Activated T-cell treated with anti-CD3 and anti-CD28 coated beads, Interleukin-2, amount 50 U/mL, for 48 hours (primary cell): Measurements from ENCODE around the gene SGIP1.
"Not testable (repeated sequence)": the region's sequence is repeated elsewhere in the genome, so short reads cannot be mapped to it uniquely, and the experiment has no call there.

ENCODE experiments used
- DNase-seq, 2 experiments: peaks; one replicate each; pipeline ENCODE4 v3.0.0-alpha.2; 2020

The SGIP1 gene

DNA sequence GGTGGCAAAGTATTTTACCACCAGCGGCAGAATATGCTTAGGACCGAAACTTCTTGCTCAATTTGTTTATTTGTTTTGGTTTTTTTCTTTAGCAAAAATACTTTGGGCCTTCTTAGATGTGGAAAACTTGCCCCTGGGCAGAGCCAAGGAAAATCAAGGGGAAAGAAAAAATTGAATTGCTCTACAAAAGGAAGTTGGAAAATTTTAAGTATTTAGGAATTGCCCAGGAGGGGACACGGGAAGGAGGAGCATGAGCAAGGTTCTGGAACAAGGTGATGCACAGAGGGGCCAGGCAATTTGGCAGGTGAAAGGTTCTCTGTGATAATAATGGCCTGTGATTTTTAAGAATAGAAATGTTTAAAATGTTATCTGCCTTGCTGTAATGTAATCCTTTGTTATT lies 28.6 kb downstream of the SGIP1 start:
- no peak for DNase-seq

DNA sequence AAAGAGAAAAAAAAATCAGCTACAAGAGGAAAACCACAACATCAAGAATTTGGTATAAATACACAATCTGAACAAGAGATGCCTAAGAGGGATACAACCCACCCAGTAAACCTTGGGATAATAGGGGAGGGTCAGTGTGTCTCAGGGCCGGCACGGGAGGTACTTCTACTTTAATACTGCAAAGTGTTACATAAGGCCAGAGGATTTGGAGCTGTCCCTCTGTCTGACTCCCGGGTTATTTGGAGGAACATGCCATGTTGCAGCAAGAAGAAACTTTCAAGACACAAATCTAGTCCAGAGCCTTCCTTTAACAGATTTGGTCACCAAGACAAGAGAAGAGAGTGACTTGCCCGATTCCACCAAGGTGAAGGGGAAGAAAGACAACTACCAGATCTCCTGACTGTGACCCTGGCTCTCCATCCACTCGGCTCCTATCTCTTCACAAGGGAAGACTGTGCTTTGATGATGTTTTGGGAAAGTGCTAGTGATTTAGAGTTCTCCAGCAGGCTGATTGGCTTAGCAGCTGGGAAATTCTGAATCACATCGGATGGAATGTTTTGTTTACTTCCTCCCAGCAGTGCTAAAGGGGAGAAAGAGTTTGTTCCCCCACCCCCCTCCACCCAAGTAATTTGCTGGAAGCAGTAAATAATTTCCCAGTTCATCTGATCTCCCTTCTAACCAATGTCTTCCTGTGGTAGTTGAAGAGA lies 29.3 kb downstream of the SGIP1 start:
- DNase-seq: no peak

DNA sequence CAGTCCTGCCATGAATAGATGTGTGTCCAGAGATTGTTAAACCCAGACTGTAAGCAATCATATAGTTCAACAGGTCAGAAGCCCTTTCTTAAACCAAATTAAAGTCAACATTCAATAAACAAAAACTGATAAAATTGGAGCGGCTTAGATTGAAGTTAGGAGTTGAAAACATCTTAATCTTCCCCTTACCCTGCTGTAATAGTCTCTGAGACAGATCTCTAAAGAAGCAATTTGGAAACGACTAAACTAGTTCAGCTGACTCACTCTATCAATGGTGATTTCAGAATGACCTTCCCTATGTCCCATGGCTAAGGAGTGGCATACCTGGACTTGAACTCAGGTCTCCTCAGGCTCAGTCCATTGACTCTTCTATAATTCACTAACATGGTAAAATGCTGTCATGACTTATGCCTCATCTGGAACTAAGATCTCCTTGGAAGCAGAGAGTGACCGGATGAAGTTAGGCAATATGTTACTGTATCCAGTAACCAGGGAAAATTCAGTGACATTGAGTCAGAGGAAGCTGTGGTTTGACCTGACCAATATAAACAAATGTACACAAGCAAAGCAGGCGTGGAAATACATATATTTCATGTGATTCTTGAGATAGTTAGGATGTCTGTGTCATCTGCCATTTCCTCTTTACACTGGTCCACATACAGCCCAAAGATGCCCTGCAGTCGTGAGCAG lies 30.1 kb downstream of the SGIP1 start:
- no peak for DNase-seq

DNA sequence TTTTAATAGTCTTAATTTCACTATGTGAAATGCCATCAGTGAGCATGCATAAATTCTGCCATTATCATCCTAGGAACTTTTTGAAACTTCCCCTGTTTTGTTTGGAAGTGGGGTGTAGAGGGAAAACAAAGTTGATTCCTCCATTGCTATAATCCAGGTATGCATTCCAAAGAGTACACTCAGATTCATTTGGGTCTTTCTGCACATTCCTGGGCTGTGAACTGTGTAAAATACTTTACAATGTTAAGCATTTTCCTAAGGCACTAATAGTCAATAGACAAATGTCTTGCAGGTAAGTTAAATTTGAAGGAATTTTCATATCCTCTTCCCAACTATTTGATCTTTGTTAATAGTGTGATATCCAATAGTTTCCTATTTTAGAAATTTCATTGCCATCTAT lies 36.2 kb downstream of the SGIP1 start:
- DNase-seq: no peak

DNA sequence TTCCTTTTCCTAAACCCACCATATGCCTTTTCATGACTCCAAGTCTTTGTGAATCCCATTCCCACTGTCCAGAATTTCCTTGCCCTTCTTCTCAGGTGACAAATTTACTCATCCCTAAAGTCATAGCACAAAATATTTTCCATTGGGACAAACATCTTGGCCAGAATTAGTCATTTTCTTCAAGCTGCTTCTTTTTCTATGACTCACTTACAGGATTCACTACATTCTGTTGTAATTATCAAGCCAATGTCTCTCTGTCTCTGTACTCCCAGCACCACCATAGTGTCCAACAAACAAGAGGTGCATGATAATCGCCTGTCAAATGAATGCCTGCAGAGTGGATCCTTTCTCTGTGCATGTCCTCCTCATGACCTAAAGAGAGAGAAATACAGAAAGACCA lies 37.8 kb downstream of the SGIP1 start:
- DNase-seq: no peak

DNA sequence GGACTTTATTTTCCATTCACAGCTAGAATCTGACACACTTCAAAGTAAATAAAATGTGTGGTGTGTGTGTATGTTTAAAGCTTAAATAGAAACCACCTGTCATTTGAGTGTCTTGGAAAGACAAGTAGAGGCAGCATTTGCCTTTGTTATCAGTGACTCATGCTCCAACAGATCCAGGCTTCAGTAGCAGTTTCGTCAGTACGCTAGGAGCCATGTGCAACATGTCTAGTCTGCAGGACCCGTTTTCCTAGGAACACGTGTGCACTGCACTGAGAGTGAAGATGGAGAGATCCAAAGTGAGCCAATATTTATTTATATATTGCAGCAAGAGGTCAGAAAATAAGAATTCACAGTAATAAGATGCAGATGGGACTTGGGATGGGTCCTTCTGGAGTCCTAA lies 41.8 kb downstream of the SGIP1 start:
- no peak for DNase-seq

DNA sequence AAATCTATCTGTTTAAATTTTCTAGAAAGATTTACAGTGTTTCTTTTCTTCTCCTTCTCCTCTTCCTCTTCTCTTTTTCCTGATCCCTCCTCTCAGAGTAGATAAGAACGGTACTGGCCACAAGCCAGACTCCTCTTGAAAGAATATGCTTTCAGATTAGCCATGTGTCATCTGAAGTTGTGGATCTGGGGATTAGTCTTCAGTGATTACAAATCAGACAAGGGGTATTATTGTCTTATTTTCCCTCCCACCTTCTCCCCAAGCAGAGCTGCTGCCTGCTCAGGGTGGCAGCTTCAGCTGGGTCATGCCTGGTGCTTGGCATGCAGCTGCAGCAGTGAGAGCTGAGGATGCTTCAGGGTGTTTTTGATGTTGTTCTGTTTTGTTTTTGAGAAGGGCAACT lies 42.7 kb downstream of the SGIP1 start:
- no peak for DNase-seq

DNA sequence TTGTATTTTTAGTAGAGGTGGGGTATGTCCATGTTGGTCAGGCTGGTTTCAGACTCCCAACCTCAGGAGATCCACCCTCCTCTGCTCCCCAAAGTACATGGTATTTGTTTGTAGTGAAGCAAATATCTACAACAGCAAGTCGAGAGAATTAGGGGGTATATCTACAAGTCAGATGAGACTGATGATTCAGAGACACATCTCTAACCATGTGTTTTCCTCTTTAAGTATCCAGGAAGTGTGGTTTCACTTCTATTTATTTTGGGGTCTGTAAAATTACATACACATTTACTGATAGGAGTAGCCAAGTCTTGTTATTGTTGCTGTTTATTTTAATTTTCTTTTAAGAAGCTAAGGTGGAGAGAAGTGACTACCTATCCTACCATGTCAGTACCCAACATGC lies 44.9 kb downstream of the SGIP1 start:
- DNase-seq: no peak

DNA sequence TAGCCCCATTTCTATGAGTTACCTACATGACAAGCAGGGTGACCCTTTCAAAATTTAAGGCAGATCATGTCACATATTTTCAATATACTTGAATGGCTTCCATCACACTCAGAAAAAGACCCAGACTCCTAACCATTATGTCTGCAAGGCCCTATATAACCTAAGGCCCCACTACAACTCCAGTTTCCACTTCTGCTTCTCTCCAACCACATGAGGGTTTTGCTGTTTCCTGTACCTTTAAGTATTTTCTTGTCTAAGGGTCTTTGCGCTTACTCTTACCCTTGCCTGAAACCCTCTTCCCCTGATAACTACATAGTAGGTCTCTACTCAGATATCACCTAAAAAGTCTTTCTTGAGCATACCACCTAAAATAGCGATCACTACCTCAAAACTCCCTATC lies 46.1 kb downstream of the SGIP1 start:
- no peak for DNase-seq

DNA sequence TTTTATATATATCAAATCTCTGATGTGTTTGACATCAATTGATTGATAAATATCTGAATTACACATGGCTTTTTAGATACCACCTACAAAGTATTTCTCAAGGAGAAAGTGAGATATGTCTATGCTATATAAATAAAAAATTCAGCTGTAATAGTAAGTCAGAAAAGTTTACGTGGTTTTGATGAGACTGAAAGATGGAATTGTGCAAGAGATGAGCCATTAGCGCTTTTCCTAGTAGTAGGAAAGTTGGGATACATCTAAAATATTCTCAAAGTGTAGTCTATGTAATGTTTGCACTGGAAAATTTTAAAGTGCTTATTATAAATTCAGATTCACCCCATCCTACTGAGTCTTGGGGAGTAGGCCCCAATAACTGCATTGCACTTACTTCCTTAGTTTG lies 49.1 kb downstream of the SGIP1 start:
- DNase-seq: no peak

DNA sequence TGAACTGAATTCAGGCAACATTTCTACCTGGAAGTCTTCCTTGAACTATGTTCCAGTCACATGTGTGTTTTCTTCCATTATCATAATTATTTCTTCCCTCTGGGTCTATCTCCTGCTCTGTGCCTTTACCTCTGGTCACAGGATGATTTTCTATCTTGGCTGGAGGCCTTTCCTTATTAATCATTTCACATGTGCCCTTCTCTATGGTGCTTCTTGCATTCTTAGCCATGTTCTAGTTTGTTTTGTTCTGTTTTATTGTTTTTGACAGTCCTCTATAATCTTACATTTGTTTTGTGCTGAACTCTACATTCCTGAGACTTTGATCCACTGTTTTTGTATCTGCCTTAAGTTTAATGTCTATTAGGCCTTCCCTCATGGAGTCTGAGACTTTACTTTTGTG lies 51.0 kb downstream of the SGIP1 start:
- no peak for DNase-seq

DNA sequence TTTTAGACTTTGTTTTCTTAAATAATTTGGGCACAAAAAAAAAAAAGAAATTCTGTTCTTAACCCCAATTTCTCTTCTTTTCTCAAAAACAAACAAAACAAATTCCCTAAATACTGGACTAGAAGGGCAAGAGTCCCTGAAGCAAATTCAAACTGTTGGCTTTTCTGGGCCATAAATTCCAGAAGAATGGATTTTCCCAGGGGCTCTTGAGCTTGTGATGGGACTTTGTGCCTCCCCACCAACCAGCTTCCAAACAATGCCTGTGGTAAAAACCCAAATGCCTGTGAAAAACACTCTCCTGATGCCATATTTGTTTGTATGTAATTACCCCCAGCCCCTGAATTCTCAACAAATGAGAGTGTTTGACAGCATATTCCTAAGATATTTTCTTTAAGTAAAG lies 55.4 kb downstream of the SGIP1 start:
- no peak for DNase-seq

DNA sequence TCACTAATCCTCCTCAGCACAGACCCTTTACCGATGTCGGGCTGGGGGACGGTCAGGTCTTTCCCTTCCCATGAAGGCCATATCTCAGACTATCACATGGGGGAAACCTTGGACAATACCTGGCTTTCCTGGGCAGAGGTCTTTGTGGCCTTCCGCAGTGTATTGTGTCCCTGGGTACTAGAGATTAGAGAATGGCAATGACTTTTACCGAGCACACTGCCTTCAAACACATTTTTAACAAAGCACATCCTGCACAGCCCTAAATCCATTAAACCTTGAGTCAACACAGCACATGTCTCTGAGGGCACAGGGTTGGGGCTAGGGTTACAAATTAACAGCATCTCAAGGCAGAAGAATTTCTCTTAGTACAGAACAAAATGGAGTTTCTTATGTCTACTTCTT lies 58.2 kb downstream of the SGIP1 start:
- DNase-seq: not testable (repeated sequence)

DNA sequence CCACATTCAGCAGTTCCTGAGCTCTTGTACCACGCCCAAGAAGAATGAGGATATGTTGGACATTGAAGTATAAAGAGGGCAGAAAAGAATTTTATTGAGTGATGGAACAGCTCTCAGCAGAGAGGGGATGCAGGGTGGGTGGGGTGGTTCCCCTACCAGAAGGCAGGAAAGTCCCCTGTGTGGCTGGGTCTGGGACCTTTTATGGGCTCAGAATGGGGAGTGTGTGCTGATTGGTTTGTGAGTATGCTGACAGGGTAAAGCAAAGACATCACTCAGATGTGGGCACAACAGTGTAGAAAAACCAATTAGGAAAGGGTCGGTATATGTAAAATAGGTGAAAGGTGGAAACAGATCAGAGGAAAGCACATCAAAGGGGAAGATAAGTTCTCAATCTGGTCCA lies 62.2 kb downstream of the SGIP1 start:
- no peak for DNase-seq

DNA sequence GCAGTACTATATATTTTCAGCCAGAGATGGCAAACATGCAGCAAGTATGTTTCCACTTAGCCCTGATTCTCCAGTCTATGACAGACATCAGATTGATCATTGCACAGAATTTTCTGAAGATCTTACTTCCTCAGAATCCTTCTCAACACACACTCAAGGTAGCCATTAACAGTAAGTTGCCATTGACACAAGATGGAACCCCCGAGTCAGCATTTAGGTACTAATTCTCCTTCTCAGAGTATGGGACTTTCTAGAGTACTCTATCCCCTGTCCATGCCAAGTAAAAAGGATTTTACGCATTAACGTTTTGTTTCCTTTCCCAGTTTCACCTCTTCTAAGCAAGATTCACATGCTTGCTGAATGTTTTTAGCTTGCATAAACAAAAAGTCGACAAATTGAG lies 63.5 kb downstream of the SGIP1 start:
- no peak for DNase-seq

DNA sequence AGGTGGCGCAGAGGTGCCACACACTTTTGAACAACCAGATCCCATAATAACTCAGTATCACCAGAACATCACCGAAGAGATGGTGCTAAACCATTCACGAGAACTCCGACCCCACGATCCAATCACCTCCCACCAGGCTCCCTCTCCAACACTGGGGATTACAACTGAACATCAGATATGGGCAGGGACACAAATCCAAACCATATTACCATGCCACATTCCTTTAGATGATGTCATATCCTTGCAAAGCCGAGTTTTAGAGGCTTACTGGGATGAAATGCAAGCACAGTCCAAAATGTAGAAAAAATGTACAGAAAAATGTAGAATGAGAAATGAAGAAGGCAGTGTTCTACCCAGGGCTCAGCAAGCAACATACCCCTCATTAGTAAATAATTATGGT lies 64.7 kb downstream of the SGIP1 start:
- DNase-seq: no peak

DNA sequence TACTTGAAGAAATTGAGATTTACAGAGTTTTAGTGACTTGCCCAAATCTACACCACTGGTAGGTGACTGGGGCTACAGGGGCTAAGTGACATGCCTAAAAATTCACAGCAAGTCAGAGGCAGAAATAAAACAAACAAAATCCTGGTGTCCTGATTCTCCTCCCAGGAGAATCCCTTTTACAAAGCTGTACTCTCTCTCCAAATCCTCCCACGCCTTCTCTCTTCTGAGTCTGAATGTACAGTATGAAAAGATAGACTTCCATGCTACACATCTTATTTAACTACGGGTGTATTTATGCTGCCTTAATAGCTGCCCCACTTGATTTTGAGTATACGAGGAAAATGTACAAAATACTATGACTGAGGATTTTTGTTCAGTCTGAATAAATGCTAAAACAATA lies 65.4 kb downstream of the SGIP1 start:
- no peak for DNase-seq

DNA sequence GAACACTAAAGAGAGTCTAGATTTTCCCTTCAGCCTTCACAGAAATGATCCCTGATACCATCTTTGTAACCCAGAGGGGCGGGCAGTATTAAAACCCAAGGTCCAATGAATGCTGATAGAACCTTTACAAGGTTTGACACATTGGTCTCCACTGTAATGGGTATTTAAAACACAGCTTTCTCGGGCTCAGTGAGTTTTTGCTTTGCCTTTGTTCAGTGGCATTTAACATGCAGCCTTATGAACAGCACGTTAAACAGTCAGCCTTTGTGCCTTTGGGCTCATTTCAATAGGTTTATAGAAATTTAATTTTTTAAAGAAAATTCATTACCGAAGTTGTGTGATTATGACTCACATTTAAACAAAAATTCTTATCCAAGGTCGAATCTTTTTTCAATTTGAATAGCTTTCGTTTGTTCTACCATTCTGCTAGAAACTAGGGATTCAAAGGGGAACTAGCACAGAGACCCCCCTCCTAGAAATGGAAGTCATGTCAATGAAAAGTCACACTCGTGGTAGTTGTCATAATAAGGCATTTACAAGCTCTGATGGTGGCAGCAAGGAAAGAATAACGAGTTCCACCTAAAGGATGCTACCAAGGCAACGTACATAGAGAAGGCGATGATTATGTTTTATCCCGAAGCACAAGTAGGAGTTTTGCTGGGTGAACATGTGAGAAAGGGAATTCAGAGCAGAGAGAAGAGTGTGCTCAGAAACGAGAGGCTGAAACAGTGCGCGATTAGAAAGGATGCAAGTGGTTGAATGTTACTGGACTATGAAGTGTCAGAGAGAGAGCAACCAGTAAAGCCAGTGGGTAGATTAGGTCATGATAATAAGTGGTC lies 66.2 kb downstream of the SGIP1 start:
- DNase-seq: no peak

DNA sequence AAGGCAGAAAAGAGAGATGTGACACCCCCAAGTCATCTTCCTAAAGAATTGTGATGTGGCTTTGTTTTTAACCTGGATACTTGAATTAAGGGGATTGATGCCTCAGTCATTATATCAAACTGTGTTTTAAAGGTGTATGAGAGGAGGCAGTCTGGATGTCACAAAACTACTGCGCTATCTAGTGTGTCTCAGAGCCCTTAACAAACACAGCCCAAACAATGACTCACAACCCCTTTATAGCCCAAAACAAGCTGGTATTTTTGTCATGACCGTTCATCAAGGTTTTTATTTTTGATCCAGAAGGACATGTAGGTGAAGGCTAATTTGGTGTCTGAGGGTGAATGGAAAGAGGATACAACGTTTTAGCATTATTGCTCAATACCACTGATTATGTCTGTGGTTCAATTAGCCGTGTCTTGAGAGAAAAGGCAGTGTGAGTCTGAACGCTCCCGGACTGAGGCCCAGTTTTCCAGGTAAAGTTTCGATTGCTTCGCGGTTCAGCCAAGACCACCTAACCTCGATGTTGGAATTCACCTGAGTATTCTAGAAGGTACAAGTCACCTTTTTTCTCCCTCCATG lies 71.6 kb downstream of the SGIP1 start:
- no peak for DNase-seq

DNA sequence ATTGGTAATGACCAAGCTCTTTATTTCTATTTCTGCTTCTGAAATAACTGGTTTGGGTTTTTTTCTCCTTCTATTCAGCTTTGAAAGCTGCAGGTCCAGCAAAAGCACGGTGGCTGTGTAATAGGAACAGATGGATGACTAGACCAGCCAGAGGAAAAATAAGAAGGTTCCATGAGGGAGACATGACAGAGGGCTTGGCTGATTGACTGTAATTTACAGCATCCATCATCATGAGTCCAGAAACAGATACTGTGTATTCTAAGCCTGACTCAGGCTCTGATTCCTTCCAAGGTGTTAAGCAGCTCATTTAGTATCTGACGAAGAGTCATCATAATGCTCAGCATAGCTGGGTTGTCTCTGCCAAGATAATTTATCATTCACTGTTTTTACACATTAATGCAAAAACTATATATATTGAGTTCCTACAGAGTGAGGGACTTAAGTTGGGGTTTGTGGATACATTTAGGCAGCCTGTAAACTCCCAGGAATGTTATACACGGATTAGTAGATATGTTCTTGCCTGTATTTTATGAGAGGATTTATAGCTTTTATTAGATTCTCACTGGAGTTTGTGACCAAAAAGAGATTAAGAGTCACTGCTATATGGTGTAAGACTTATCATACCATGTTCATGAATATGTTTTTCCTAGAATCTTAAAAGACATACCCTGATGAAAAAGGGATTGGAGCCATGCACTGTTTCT lies 72.6 kb downstream of the SGIP1 start:
- DNase-seq: no peak

DNA sequence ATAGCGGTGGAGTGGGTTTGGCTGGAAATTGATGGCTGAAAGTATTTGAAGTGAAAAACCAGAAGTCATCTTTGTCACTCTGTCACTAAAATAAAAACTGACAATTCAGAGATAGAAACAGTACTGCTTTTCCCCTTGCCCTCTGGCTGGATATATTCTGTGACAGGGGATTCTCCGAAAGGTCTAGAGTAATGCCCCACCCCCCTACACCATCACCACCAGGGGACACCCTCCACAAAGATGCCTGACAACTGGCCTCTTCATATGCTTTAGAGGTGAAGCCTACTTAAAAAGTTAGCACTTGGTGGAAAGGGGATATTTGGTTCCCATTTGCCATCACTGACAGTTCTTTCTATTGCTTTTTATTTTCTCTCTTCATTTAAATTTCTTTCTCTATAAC lies 73.5 kb downstream of the SGIP1 start:
- no peak for DNase-seq

DNA sequence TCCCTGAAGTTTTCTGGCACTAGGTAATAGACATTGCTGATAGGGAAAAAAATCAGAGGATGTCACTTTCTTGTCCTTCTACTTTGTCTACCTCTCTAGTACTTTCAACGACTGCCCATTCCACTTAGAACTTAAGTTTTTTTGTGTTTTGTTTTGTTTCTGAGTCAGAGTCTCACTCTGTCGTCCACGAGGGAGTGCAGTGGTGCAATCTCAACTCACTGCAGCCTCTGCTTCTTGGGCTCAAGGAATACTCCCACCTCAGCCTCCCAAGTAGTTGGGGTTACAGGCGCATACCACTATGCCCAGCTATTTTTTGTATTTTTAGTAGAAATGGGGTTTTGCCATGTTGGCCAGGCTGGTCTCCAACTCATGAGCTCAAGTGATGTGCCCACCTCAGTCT lies 79.2 kb downstream of the SGIP1 start:
- DNase-seq: no peak
